SU-DHL-6 (cell line): ENCODE results near the gene AIG1.

Source experiments
- EZH2phosphoT487 ChIP-seq: fragments of 200-600 bp; sonication (generic), shearing (Covaris generic); conservative IDR thresholded peaks from 2 replicates; pipeline ENCODE4 v1.6.1; 2018; ENCODE audit warnings: mild to moderate bottlenecking, antibody characterized with exemption, low read length, moderate library complexity, mixed read lengths
- TF ChIP-seq, protein P1 (sequence below): fragments of 200-600 bp; sonication (generic); IDR thresholded peaks from one replicate; pipeline ENCODE4 v1.5.1; 2017; ENCODE audit warnings: antibody characterized with exemption, mild to moderate bottlenecking, low read length, moderate library complexity; ENCODE audit not compliant: insufficient read depth, poor library complexity, severe bottlenecking

DNA sequence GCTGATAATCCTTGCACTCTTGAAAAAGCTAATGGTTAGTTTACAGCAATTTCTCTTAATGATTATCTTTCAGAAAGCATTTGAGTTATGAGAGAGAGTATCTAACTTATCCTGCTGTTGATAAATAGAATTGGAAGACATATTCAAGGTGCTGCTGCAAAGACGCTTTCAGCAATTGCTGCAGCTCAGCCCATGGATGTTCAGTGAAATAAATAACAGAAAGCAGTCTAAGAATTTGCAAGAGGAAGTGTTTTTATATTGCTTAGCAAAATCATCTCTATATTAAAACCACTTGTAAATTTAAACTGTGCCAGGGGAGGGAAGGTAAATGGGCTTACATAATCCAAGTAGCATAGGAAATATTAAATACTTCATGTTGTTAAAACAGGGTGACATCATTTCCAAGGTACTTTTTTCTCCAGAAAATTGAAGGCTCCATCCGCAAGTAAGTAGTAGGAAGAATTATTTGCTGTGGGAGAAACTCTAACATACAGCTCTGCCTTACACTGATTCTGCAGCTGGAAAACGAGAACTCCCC, 201.3 kb downstream of the AIG1 start:
- TF ChIP-seq, protein P1, sequence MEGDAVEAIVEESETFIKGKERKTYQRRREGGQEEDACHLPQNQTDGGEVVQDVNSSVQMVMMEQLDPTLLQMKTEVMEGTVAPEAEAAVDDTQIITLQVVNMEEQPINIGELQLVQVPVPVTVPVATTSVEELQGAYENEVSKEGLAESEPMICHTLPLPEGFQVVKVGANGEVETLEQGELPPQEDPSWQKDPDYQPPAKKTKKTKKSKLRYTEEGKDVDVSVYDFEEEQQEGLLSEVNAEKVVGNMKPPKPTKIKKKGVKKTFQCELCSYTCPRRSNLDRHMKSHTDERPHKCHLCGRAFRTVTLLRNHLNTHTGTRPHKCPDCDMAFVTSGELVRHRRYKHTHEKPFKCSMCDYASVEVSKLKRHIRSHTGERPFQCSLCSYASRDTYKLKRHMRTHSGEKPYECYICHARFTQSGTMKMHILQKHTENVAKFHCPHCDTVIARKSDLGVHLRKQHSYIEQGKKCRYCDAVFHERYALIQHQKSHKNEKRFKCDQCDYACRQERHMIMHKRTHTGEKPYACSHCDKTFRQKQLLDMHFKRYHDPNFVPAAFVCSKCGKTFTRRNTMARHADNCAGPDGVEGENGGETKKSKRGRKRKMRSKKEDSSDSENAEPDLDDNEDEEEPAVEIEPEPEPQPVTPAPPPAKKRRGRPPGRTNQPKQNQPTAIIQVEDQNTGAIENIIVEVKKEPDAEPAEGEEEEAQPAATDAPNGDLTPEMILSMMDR = no peak
- TF ChIP-seq EZH2phosphoT487 = no peak
